Measurements from ENCODE around the gene SPDEF.
A peak's percentile ranks its signal among the peaks of the same experiment; 100 is the strongest.

SPDEF gene

GRCh38 chr6:34528996-34529664 lies 27.0 kb downstream of the SPDEF start:
- CTCF ChIA-PET = interaction anchor here (1.4 kb wide), 1 partner anchor 81 kb away, joined by 3 read pairs; no protein-coding TSS in a partner anchor
- no peak for DNase-seq (ENCODE audit: extremely low spot score)
- TF ChIP-seq CTCF (IDR thresholded peaks at IDR 0.05; ENCODE audit: control extremely low read depth, extremely low read depth, low read depth, missing control alignments) = no peak
- POLR2A ChIA-PET = no interaction called here

- TF ChIP-seq CTCF (IDR thresholded peaks at IDR 0.05; ENCODE audit: control extremely low read depth, extremely low read depth, low read depth, missing control alignments) = no peak
- CTCF ChIA-PET = interaction anchor here (0.8 to 3.5 kb wide), 8 partner anchors 13 to 264 kb away, joined by 3 to 23 read pairs (median 6); partner anchors contain the start of gene BLTP3A
- DNase-seq (ENCODE audit: extremely low spot score) = no peak
- POLR2A ChIA-PET = interaction anchor here (0.6 kb wide), 1 partner anchor 113 kb away, joined by 7 read pairs; no protein-coding TSS in a partner anchor
Measured at GRCh38 chr6:34527751-34528670, 28.1 kb downstream of the SPDEF start.

- ChIA-PET POLR2A (no interaction called here), CTCF (interaction anchor here (0.8 to 3.5 kb wide), 10 partner anchors 14 to 613 kb away, joined by 3 to 23 read pairs (median 4); partner anchors contain the start of gene BLTP3A)
- TF ChIP-seq CTCF (IDR thresholded peaks at IDR 0.05; ENCODE audit: control extremely low read depth, extremely low read depth, low read depth, missing control alignments) = peak; percentile 78
- DNase-seq (ENCODE audit: extremely low spot score) = peak; percentile 98
Measured at GRCh38 chr6:34526992-34527728, 29.0 kb downstream of the SPDEF start.

GRCh38 chr6:34526241-34526972 lies 29.7 kb downstream of the SPDEF start:
- POLR2A ChIA-PET = no interaction called here
- CTCF ChIA-PET = interaction anchor here (1.2 to 3.5 kb wide), 9 partner anchors 15 to 613 kb away, joined by 3 to 23 read pairs (median 5); partner anchors contain the start of gene BLTP3A
- no peak for DNase-seq (ENCODE audit: extremely low spot score)
- TF ChIP-seq CTCF (IDR thresholded peaks at IDR 0.05; ENCODE audit: control extremely low read depth, extremely low read depth, low read depth, missing control alignments) = no peak

GRCh38 chr6:34525431-34526175 lies 30.5 kb downstream of the SPDEF start:
- ChIA-PET POLR2A (no interaction called here), CTCF (interaction anchor here (1.2 to 3.5 kb wide), 6 partner anchors 15 to 614 kb away, joined by 3 to 23 read pairs (median 6); no protein-coding TSS in a partner anchor)
- no peak for DNase-seq (ENCODE audit: extremely low spot score)
- no peak for TF ChIP-seq CTCF (IDR thresholded peaks at IDR 0.05; ENCODE audit: control extremely low read depth, extremely low read depth, low read depth, missing control alignments)
